Forelimb muscle (tissue), 1 donor: ENCODE measurements around the gene PNCK. TPM values are rescaled to one million over a fixed set of nuclear protein-coding genes. Genes with fewer than 3 reads are reported as not detected.
"Not testable (repeated sequence)": the region's sequence is repeated elsewhere in the genome, so short reads cannot be mapped to it uniquely, and the experiment has no call there.

ENCODE experiments used
- DNase-seq: peaks from one replicate; pipeline ENCODE4 v3.0.0-alpha.2; 2013; ENCODE audit warnings: low read depth
- polyA plus RNA-seq: library from polyadenylated mRNA; unstranded; fragments of 120-200 nt; gene quantifications from one replicate; pipeline ENCODE4 v1.2.1, GENCODE V29; 2013; ENCODE audit not compliant: insufficient read length

Gene PNCK
- polyA plus RNA-seq, 1 donor = 6.2 TPM

- DNase-seq = no peak
These were observed 13.1 kb upstream of the PNCK start for GRCh38 chrX:153686711-153687110.

- DNase-seq = no peak
These were observed 12.4 kb upstream of the PNCK start for GRCh38 chrX:153685751-153686696.

- DNase-seq = no peak
These were observed 11.5 kb upstream of the PNCK start for GRCh38 chrX:153685156-153685536.

DNA sequence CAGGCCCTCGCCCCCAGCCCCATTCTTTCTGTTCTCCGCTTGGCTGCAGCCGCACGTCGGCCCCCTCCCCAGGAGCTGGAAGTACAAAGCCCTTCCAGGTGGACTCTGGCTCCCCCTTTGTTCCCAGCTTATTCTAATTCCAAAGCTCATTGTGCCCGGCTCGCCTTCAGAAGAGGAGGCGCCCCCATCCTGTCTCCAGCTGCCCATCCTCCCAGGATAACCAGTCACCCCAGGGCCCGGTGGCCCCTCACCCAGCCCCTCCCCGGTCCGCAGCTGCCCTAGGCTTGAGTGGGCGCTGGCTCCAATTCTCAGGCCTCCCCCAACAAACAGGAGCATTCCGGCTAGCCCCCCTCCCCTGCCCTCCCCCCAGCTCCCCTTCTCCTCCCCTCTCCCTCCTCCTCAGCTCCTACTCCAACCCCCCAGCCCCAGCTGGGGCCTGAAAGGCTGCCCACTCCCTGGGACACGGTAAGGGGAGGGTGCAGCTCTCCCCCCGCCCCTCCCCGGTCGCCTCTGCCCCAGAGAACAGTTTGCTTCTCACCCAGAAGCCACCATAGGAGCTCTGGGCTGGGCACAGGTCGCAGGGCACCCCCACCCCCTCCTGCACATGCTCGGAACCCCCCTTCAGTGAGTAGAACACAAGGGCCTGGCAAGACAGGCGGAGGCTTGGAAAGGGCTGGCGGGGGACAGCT is 11.0 kb upstream of the PNCK start:
- no peak for DNase-seq

DNA sequence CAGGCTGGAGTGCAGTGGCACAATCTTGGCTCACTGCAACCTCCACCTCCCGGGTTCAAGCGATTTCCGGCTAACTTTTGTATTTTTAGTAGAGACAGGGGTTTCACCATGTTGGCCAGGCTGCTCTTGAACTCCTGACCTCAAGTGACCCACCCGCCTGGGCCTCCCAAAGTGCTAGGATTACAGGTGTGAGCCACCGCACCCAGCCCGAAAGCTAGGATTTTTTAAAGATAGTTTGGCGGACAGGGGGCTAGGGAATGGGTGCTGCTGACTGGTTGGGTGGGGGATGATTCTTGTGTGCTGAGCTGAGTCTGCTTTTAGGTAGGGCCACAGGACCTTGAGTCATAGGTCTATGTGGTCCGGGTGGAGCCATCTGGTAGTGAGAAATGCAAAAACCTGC is 9.9 kb upstream of the PNCK start:
- not testable (repeated sequence) for DNase-seq

GRCh38 chrX:153681175-153681574 is 7.6 kb upstream of the PNCK start:
- DNase-seq = no peak

GRCh38 chrX:153674219-153674851 is 722 bp upstream of the PNCK start:
- no peak for DNase-seq

- no peak for DNase-seq
These were observed 834 bp downstream of the PNCK start for GRCh38 chrX:153672531-153673427.

GRCh38 chrX:153671589-153672530 is 1.8 kb downstream of the PNCK start:
- no peak for DNase-seq

DNA sequence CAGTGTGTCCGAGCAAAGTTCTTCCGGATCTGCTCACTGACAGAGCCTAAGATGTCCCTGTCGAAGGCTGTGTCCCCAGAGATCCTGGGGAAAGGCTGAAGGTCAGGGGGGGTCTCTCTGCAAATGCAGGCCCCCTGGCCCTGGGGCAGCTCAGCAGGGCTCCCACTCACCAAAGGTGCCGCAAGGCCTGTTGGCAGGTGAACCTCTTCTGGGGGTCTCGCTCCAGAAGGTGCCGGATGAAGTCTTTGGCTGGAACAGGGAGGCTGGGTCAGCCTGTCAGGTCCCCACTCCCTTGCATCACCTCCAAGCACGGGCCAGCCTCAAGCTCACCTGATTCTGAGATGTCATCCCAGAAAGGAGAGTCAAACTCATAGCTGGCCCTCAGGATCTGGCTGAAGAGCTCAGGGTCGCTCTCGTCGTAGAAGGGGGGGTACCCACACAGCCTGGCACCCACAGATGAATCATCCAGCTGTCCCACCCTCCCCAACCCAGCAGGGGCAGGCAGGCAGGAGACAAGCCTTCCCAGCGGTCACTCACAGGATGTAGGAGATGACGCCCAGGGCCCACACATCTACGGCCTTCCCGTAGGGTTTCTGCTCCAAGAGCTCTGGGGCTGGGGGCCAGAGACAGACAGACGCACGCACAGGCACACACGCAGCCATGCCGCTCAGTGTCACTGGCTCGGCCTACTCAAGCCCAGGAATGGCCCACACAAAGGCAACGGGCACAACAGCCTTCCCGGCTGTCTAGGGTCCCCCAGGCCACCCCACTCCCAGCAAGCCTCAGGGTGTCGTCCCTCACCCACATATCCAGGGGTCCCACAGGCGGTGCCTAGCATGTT is 2.6 kb downstream of the PNCK start:
- no peak for DNase-seq

DNA sequence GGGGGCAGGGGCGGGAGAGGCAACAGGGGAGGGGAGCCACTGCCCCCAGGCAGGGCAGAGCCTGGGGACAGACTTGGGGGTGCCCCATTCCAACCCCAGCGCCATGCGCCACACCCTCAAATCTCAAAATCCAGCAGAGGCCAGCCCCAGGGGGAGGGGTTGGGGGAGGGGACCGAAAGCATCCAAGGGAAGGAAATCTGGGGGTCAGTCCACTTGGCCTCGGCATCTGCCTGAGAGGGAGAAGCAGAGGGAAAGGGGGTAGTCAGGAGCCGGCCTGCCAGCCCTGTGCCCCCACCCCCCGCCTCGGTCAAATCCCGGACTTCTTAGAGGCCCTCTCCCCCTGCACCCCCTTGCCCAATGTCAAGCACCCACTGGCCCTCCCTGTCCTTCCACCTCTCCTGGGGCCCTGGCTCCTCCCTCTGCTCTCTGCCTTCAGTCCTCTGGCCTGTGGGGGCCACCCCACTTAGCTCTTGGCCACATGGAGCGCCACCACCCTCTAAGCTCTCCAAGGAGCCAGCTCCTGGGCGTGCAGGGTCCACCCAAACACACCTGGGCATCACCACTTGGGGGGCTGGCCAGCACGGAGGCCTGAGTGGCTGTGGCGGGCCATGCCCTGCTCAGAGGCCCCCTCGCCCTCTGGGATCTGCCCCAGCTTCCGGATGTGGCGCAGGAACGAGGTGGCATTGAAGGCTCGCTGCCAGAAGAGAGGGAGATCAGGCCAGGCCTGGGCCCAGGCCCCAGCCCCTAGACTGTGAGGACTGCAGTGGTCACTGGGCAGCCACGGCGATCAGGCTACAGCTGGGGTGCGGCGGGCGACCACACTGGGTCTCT is 3.5 kb downstream of the PNCK start:
- no peak for DNase-seq

GRCh38 chrX:153669174-153669890 is 4.3 kb downstream of the PNCK start:
- DNase-seq = no peak

DNA sequence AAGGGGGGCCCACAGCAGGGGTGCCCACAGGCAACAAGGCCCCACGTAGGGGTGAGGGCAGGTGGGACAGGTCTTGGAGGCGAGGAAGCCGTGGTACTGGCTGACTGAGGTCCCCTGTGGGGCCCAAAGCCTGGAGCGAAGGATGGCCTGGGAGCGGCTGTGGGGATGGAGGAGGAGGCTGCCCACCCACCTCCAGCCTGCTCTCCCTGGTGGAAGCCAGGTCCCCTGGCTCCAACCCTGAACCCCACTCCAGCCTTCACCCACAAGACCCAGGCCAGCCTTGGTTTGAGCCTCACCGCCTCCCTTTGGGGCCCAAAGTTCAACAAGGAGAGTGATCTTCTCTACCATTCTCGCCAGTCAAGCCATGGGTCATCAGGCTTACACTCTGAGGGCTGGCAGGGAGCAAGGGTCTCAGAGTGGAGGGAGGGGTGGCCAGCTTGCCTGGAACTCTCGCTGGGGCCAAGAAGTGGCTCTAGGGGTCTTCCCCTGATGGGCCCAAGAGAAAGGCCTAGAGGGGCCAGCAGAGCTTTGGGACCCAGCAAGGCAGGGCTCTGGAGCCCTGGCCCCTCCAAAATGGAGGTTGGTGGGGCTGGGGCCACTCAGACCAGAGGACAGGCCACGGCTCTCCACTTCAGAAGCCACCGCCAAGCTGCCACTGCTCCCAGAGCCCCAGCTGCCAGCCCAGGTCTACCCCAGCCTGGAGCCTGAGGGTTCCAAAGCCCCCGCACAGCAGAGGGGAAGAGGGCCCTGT is 5.0 kb downstream of the PNCK start:
- DNase-seq = no peak

GRCh38 chrX:153667956-153668396 is 5.6 kb downstream of the PNCK start:
- DNase-seq = peak; percentile 38

GRCh38 chrX:153667281-153667955 is 6.2 kb downstream of the PNCK start:
- DNase-seq = no peak

DNA sequence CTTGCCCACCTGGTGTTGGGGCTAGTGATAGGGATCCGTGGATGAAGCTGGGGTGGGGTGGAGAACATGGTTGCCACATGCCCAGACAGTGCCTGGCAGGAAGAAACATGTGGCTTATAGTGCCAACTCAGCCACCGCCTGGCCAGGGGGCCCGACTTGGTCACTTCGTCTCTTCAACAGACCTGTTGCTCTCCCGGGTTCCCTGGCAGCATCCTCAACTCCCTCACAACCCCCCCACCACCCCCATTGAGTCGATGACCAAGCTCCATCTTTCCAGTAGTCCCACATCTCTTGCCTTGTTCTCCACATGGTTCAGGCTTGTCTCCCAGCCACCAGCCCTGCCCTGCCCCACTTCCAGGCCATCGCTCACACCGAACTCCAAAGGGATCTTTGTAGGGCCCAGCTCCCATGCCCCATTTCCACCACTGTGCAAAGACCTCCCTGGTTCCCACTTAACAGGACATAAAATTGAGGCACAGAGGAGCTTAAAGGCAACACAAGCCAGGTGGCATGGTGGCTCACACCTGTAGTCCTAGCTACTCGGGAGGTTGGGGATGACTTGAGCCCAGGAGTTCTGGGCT is 7.8 kb downstream of the PNCK start:
- no peak for DNase-seq
